RPMI8226 (cell line): ENCODE results near the gene GON4L.
"Not testable (repeated sequence)": the region's sequence is repeated elsewhere in the genome, so short reads cannot be mapped to it uniquely, and the experiment has no call there.

Source experiments
- DNase-seq: peaks from one replicate; pipeline ENCODE4 v3.0.0-alpha.2; 2015

Gene GON4L

GRCh38 chr1:155867766-155868165, 10.8 kb upstream of the GON4L start:
- DNase-seq: no peak

DNA sequence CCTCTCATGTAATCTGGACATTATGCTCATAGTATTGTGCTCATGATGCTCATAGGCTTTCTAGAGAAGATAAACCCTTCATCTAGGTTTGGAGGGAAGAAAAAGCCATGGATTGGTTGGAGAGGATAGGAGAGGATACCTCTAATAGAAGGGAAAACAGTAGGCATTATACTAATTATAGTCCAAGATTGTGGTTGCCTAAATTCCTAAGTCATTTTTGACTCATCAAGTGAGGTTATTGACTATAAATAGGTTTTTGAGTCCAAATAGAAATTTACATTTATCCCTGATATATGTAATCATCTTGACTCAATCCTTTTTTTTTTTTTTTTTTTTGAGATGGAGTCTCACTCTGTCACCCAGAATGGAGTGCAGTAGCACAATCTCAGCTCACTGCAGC, 7.4 kb upstream of the GON4L start:
- no peak for DNase-seq

GRCh38 chr1:155861896-155862295, 4.9 kb upstream of the GON4L start:
- DNase-seq: no peak

DNA sequence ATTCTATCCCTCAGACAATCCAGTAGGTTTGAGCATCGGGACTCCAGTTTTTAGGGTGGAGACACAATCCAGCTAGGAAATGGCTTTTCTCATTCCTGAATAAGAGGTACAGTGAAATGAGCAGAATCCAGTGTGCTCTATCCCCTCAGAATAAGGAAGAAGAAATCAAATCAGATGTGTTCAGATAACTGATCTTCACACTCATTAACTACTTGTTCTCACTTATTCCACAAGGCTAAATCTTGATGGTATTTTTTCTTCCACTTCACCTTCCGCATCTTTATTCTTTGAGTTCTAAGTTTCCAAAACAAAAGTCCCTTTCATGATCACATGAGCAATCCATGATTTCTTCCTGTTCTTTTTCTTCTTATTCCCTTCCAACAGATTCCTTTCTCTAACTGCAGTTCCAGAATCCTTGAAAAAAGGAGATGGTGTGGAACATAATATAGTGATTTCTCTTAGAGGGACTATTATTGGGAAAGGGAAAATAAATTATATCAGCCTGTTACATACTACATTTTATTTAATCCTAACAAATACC, 4.0 kb upstream of the GON4L start:
- DNase-seq: no peak

- DNase-seq: peak; percentile 24
Observed at GRCh38 chr1:155859881-155860871, 3.2 kb upstream of the GON4L start.

DNA sequence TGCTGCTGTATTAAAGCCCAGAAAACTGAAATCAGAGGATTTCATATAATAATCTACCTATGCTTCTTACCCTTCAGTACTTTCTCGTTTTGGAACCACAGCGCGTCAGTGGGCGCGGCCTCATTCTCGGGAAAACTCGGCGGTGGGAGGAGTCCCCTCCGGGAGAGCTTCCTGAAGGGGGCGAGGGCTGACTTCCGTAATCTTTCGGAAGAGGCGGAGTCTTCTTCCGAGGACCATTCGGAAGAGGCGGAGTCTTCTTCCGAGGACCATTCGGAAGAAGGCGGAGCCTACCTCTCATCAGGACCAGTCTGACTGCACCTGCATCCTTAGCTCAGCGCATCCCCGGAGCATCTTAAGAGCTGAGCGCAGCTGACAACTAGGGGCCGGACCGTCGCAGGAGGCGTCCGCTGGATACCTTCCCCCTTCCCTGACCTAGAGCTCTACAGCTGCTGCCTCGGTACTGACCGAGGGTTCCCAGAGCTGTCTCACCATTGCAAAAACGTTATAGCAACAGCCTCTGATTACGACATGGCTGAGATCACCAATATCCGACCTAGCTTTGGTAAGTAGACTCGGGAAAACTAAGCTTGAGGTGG, 2.3 kb upstream of the GON4L start, which contains the start of gene SYT11:
Gene SYT11 (plus strand): TSS at position 334 of the 596 bp plus-strand sequence. CDS start 195 bp downstream, at position 529.
- DNase-seq: peak; percentile 99

DNA sequence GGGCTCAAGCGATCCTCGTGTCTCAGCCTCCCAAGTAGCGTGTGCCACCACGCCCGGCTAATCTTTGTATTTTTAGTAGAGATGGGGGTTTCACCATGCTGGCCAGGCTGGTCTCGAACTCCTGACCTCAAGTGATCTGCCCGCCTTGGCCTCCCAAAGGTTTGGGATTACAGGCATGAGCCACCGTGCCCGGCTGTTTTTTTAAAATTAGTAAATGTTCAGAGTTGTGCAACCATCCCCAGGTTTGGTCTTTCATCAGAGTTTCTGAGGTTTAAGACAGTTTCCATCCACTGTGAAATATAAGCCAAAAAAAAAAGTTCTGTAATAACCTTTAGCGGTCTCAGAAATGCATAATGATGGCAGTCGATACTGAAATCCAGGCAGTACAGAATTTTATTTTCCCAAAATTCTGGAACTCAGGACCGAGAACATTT, 1.8 kb upstream of the GON4L start:
- no peak for DNase-seq

DNA sequence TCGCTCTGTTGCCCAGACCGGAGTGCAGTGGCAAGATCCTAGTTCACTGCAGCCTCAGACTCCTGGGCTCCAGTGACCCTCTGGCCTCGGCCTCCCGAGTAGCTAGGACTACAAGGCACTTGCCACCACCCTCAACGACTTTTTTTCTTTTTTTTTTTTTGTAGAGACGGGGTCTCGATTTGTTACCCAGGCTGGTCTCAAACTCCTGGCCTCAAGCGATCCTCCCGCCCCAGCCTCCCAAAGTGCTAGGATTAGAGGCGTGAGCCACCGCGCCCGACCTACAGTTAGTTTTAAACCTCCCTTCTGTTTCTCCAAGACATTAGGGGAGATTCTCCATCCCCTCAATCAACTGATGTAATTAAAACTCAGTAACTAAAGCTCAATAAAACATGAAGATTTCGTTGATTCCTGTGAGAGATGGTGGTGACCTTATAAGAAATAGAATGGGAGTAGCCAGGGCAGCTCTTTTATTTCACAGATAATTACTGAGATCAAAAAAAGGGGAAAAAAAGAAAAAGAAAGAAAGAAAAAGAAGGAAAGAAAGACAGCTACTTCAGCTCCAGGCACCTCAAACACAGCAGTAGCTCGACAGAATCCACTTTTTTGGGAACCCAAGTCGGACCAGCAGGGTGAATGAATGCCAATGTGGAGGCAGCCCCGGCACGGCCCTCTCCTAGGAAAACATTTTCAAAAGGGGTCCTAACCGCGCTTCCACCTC, 598 bp downstream of the GON4L start:
- no peak for DNase-seq

- no peak for DNase-seq
Observed at GRCh38 chr1:155850345-155850744, 6.7 kb downstream of the GON4L start.

DNA sequence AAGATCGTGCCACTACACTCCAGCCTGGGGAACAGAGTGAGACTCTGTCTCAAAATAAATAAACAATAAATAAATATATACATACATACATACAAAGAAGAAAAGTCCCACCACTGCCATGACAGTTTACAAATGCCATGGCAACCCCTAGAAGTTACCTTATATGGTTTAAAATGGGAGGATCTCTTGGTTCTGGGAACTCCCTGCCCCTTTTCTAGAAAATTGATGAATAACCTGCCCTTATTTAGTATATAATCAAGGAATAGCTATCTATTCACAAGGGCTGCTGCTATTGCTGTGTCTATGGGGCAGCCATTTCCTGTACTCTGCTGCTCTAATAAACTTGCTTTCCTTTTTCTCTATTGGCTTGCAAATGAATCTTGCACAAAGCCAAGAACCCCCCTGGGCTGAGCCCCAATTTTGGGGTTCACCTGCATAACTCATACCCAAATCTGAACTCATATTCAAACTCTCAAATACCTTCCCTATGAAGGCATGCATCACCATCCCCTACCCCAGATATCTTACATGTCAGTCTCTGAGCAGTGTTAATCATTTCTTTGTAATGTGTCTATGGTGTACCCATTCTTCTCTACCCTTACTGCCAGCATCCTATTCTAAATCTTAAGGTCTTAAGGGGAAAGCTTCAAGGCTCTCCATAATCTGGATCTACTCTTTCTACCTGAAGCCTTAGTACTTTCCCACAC, 9.0 kb downstream of the GON4L start:
- DNase-seq: no peak

- no peak for DNase-seq
Observed at GRCh38 chr1:155844860-155845421, 12.1 kb downstream of the GON4L start.

- no peak for DNase-seq
Observed at GRCh38 chr1:155840386-155840785, 16.6 kb downstream of the GON4L start.

DNA sequence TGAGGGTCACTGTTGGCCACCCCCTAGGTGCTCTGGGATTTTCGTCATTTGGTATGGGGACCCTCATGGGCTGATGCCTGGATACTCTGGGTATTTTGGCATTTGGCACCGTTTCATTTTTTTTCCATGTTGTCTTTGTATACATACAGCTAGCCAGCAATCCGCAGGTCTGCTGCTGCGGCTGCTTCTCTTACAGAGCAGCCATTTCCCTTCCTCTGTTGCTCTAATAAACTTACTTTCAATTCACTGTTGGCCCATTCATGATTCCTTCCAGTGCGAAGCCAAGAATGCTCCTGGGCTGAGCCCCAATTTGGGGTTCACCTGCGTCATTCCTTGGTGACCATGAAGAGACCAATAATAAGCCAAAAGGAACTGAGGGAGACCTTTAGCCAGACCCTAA, 21.5 kb downstream of the GON4L start:
- no peak for DNase-seq

DNA sequence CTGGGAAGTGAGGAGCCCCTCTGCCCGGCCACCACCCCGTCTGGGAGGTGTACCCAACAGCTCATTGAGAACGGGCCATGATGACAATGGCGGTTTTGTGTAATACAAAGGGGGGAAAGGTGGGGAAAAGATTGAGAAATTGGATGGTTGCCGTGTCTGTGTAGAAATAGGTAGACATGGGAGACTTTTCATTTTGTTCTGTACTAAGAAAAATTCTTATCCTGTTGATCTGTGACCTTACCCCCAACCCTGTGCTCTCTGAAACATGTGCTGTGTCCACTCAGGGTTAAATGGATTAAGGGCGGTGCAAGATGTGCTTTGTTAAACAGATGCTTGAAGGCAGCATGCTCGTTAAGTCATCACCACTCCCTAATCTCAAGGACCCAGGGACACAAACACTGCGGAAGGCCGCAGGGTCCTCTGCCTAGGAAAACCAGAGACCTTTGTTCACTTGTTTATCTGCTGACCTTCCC, 22.1 kb downstream of the GON4L start:
- DNase-seq: not testable (repeated sequence)

GRCh38 chr1:155834296-155834926, 22.6 kb downstream of the GON4L start:
- DNase-seq: no peak

GRCh38 chr1:155833665-155834295, 23.2 kb downstream of the GON4L start:
- DNase-seq: no peak

DNA sequence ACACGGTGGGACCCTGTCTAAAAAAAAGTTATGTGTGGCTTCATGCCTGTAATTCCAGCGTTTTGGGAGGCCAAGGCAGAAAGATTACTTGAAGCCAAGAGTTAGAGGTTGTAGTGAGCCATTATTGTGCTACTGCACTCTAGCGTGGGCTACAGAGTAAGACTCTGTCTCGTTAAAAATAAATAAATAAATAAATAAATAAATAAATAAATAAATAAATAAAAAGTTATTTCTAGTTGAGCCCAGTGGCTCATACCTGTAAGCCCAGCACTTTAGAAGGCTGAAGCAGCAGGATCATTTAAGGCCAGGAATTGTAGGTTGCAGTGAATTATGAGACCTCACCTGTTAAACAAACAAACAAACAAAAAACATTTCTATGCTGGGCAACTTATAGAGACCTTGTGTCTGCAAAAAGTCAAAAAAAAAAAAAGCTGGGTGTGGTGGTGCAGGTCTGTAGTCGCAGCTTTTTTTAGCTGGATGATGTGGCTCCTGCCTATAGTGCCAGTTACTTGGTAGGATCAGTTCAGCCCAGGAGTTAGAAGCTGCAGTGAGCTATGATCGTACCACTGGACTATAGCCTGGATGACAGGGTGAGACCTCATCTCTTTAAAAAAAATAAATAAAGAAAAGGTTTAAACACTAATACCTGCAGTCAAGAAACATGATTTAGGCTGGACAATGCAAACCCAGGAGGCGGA, 25.6 kb downstream of the GON4L start:
- no peak for DNase-seq

GRCh38 chr1:155827450-155827849, 29.6 kb downstream of the GON4L start:
- DNase-seq: no peak

GRCh38 chr1:155816351-155816750, 40.7 kb downstream of the GON4L start:
- DNase-seq: no peak

GRCh38 chr1:155813672-155814071, 43.3 kb downstream of the GON4L start:
- DNase-seq: no peak
